CD4-positive, alpha-beta T cell treated with Interleukin-21 for 1 hour (primary cell): ENCODE data around the gene YPEL3.
"Not testable (repeated sequence)": the region's sequence is repeated elsewhere in the genome, so short reads cannot be mapped to it uniquely, and the experiment has no call there.

Experiments used
- DNase-seq: peaks from one replicate; pipeline ENCODE4 v3.0.0-alpha.2; 2020

Gene YPEL3

GRCh38 chr16:30116291-30117207 is 20.5 kb upstream of the YPEL3 start:
- no peak for DNase-seq

GRCh38 chr16:30115238-30115637 is 19.2 kb upstream of the YPEL3 start:
- peak; percentile 40 for DNase-seq

- not testable (repeated sequence) for DNase-seq
These were observed 18.8 kb upstream of the YPEL3 start for GRCh38 chr16:30114833-30115232.

GRCh38 chr16:30114411-30114810 is 18.4 kb upstream of the YPEL3 start:
- no peak for DNase-seq

GRCh38 chr16:30113711-30114333 is 17.8 kb upstream of the YPEL3 start:
- DNase-seq: no peak

- no peak for DNase-seq
These were observed 17.2 kb upstream of the YPEL3 start, which contains the start of gene GDPD3 for GRCh38 chr16:30113031-30113710. TSS of gene GDPD3 (minus strand) at chr16:30113537. CDS start at chr16:30113478, 59 bp downstream.

GRCh38 chr16:30112197-30113030 is 16.4 kb upstream of the YPEL3 start:
- DNase-seq: peak; percentile 55

GRCh38 chr16:30110661-30111060 is 14.6 kb upstream of the YPEL3 start:
- DNase-seq: no peak

GRCh38 chr16:30108059-30108850 is 12.2 kb upstream of the YPEL3 start:
- DNase-seq: no peak

- DNase-seq: no peak
These were observed 8.5 kb upstream of the YPEL3 start for GRCh38 chr16:30104492-30104891.

- DNase-seq: no peak
These were observed 8.1 kb upstream of the YPEL3 start for GRCh38 chr16:30104090-30104489.

GRCh38 chr16:30096862-30097563 is 1.0 kb upstream of the YPEL3 start:
- peak; percentile 32 for DNase-seq

- DNase-seq: no peak
These were observed 591 bp downstream of the YPEL3 start for GRCh38 chr16:30095166-30096078.

GRCh38 chr16:30094541-30095165 is 1.4 kb downstream of the YPEL3 start:
- no peak for DNase-seq

GRCh38 chr16:30092373-30093010 is 3.5 kb downstream of the YPEL3 start:
- DNase-seq: peak; percentile 83

GRCh38 chr16:30091474-30092372 is 4.3 kb downstream of the YPEL3 start, which contains the start of gene TBX6:
TSS of gene TBX6 (minus strand) at chr16:30091924. CDS start at chr16:30091193, 731 bp downstream.
- DNase-seq: peak; percentile 93

GRCh38 chr16:30090610-30091331 is 5.2 kb downstream of the YPEL3 start:
- DNase-seq: no peak
